Measurements from ENCODE around the gene KIF2C. TPM values are rescaled to one million over a fixed set of nuclear protein-coding genes. Genes with fewer than 3 reads are reported as not detected.

The KIF2C gene
- polyA plus RNA-seq, 1 of the 3 experiments (the other 2 are of a cell fraction) = 20.7 TPM

- ChIA-PET POLR2A (interaction anchor here (0.9 to 2.3 kb wide), 3 partner anchors 10 to 23 kb away, joined by 3 to 29 read pairs (median 3); partner anchors contain the start of gene BTBD19), CTCF (interaction anchor here (0.6 to 1.2 kb wide), 2 partner anchors 10 to 23 kb away, joined by 3 read pairs; partner anchors contain the start of gene RPS8)
- DNase-seq = no peak
- no peaks in the 10 kb centered on the region for H3K9me2 ChIP-seq
- H2AFZ ChIP-seq (ENCODE audit: low read depth) = 0 out of 2 replicates have a peak overlapping the region, but pooled peaks have one; percentile 27
- WGBS (ENCODE audit: low lambda C conversion rate) = 89% methylated on average over 10 of the region's 10 CpGs
- H3F3A ChIP-seq (replicated peaks; ENCODE audit: insufficient read depth) = peaks cover 11% of the 10 kb centered on the region
- H3K79me2 ChIP-seq (ENCODE audit: insufficient read depth) = peaks cover 35% of the 10 kb centered on the region
- peaks cover 18 to 20% of the 10 kb centered on the region in 2 experiments for H3K36me3 ChIP-seq (replicated peaks in 1 of 2; ENCODE audit: control insufficient read depth in 1 of 2, insufficient read depth in 2 of 2, low read length in 1 of 2)
- H3K27ac ChIP-seq (ENCODE audit: low read depth in 2 of 2, low read length in 1 of 2) = peak overlapping the region; percentile 45 to 100
- no peak for TF ChIP-seq EZH2phosphoT487 (IDR thresholded peaks at IDR 0.05; ENCODE audit: borderline replicate concordance, low read depth)
- no peak for TF ChIP-seq TAF1 (IDR thresholded peaks at IDR 0.05; ENCODE audit: borderline replicate concordance, low read depth, low read length)
- TF ChIP-seq POLR2AphosphoS5 (IDR thresholded peaks at IDR 0.05; ENCODE audit: low read depth, low read length) = no peak
- TF ChIP-seq, protein P1, sequence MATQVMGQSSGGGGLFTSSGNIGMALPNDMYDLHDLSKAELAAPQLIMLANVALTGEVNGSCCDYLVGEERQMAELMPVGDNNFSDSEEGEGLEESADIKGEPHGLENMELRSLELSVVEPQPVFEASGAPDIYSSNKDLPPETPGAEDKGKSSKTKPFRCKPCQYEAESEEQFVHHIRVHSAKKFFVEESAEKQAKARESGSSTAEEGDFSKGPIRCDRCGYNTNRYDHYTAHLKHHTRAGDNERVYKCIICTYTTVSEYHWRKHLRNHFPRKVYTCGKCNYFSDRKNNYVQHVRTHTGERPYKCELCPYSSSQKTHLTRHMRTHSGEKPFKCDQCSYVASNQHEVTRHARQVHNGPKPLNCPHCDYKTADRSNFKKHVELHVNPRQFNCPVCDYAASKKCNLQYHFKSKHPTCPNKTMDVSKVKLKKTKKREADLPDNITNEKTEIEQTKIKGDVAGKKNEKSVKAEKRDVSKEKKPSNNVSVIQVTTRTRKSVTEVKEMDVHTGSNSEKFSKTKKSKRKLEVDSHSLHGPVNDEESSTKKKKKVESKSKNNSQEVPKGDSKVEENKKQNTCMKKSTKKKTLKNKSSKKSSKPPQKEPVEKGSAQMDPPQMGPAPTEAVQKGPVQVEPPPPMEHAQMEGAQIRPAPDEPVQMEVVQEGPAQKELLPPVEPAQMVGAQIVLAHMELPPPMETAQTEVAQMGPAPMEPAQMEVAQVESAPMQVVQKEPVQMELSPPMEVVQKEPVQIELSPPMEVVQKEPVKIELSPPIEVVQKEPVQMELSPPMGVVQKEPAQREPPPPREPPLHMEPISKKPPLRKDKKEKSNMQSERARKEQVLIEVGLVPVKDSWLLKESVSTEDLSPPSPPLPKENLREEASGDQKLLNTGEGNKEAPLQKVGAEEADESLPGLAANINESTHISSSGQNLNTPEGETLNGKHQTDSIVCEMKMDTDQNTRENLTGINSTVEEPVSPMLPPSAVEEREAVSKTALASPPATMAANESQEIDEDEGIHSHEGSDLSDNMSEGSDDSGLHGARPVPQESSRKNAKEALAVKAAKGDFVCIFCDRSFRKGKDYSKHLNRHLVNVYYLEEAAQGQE (IDR thresholded peaks at IDR 0.05; ENCODE audit: low read depth, low read length) = no peak
- TF ChIP-seq, protein P2, sequence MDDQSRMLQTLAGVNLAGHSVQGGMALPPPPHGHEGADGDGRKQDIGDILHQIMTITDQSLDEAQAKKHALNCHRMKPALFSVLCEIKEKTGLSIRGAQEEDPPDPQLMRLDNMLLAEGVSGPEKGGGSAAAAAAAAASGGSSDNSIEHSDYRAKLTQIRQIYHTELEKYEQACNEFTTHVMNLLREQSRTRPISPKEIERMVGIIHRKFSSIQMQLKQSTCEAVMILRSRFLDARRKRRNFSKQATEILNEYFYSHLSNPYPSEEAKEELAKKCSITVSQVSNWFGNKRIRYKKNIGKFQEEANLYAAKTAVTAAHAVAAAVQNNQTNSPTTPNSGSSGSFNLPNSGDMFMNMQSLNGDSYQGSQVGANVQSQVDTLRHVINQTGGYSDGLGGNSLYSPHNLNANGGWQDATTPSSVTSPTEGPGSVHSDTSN (IDR thresholded peaks at IDR 0.05) = no peak
- TF ChIP-seq, protein P3, sequence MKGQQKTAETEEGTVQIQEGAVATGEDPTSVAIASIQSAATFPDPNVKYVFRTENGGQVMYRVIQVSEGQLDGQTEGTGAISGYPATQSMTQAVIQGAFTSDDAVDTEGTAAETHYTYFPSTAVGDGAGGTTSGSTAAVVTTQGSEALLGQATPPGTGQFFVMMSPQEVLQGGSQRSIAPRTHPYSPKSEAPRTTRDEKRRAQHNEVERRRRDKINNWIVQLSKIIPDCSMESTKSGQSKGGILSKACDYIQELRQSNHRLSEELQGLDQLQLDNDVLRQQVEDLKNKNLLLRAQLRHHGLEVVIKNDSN (IDR thresholded peaks at IDR 0.05; ENCODE audit: borderline replicate concordance, low read depth) = no peak
- no peak for TF ChIP-seq GABPA (IDR thresholded peaks at IDR 0.05; ENCODE audit: low read depth)
- TF ChIP-seq NRF1 (IDR thresholded peaks at IDR 0.05; ENCODE audit: low read depth, low read length) = no peak
- no peak for TF ChIP-seq RXRA (IDR thresholded peaks at IDR 0.05; ENCODE audit: borderline replicate concordance, low read depth)
- no peak for TF ChIP-seq ZBTB33 (IDR thresholded peaks at IDR 0.05; ENCODE audit: borderline replicate concordance, low read depth)
- H3K4me1 ChIP-seq (ENCODE audit: control insufficient read depth in 1 of 2, insufficient read depth in 2 of 2, low read depth in 1 of 2, low read length in 1 of 2) = peaks cover 11 to 20% of the 10 kb centered on the region in 2 experiments; a peak in 2 of 4 replicates
- no peak overlapping the region for H3K9ac ChIP-seq
- H3K9me3 ChIP-seq = no peaks in the 10 kb centered on the region
- no peak overlapping the region for H3K4me3 ChIP-seq (ENCODE audit: low read depth in 2 of 2, low read length in 1 of 2)
- H3K27me3 ChIP-seq (ENCODE audit: insufficient read depth) = no peaks in the 10 kb centered on the region
- 0 out of 2 replicates have a peak overlapping the region, but pooled peaks have one; percentile 76 for H3K4me2 ChIP-seq
- peaks cover 32% of the 10 kb centered on the region for H4K20me1 ChIP-seq (ENCODE audit: insufficient read depth)
Measured at GRCh38 chr1:44798481-44799365, 59.1 kb downstream of the KIF2C start.
